ENCODE measurements around the gene KCNH8.

- TF ChIP-seq GATA2 (IDR thresholded peaks at IDR 0.05; ENCODE audit: low read depth, low read length) (no peak), GATA3 (IDR thresholded peaks at IDR 0.05; ENCODE audit: low read depth, low read length) (no peak)
These were observed 102.8 kb downstream of the KCNH8 start for GRCh38 chr3:19250959-19251610.

Data from SH-SY5Y (cell line).